MM.1S (cell line): ENCODE results near the gene VSX1.

Source experiments
- DNase-seq: peaks from one replicate; pipeline ENCODE4 v3.0.0-alpha.2; 2015
- H2AFZ ChIP-seq: fragments of 300-600 bp; sonication (generic); 2 replicates; pipeline ENCODE4 v1.6.0; 2016; ENCODE audit warnings: antibody characterized with exemption, low read length
- H3F3A ChIP-seq: fragments of 300-600 bp; sonication (generic); 2 replicates; pipeline ENCODE4 v1.6.1; 2016; ENCODE audit warnings: mild to moderate bottlenecking, antibody characterized with exemption, low read length, moderate library complexity, mixed read lengths; ENCODE audit not compliant: insufficient read depth
- H3K27ac ChIP-seq: fragments of 300-600 bp; sonication (generic); 2 replicates; pipeline ENCODE4 v1.5.1; 2016; ENCODE audit warnings: mild to moderate bottlenecking, low read length
- H3K27me3 ChIP-seq: fragments of 300-600 bp; sonication (generic); replicated peaks from 2 replicates; pipeline ENCODE4 v1.6.0; 2016; ENCODE audit warnings: low read length; ENCODE audit not compliant: insufficient read depth
- H3K36me3 ChIP-seq: fragments of 300-600 bp; sonication (generic); replicated peaks from 2 replicates; pipeline ENCODE4 v1.6.1; 2016; ENCODE audit warnings: mild to moderate bottlenecking, low read length, mixed read lengths; ENCODE audit not compliant: insufficient read depth
- H3K4me1 ChIP-seq: fragments of 300-600 bp; sonication (generic); 2 replicates; pipeline ENCODE4 v1.6.1; 2016; ENCODE audit warnings: low read length, mixed read lengths
- H3K4me2 ChIP-seq: fragments of 300-600 bp; sonication (generic); 2 replicates; pipeline ENCODE4 v1.6.0; 2016; ENCODE audit warnings: low read depth, low read length
- H3K4me3 ChIP-seq: fragments of 300-600 bp; sonication (generic); 2 replicates; pipeline ENCODE4 v1.5.1; 2016; ENCODE audit warnings: low read length, mixed read lengths
- H3K79me2 ChIP-seq: fragments of 300-600 bp; sonication (generic); 2 replicates; pipeline ENCODE4 v1.6.1; 2016; ENCODE audit warnings: mixed run types, low read length, mixed read lengths
- H3K9ac ChIP-seq: fragments of 300-600 bp; sonication (generic); 2 replicates; pipeline ENCODE4 v1.6.1; 2016; ENCODE audit warnings: low read length, mixed read lengths
- H3K9me2 ChIP-seq: fragments of 300-600 bp; sonication (generic); replicated peaks from 2 replicates; pipeline ENCODE4 v1.6.1; 2016; ENCODE audit warnings: mild to moderate bottlenecking, low read length, mixed read lengths; ENCODE audit not compliant: insufficient read depth
- H3K9me3 ChIP-seq: fragments of 300-600 bp; sonication (generic); replicated peaks from 2 replicates; pipeline ENCODE4 v1.6.1; 2016; ENCODE audit warnings: mild to moderate bottlenecking, low read length, mixed read lengths; ENCODE audit not compliant: insufficient read depth
- H4K20me1 ChIP-seq: fragments of 300-600 bp; sonication (generic); 2 replicates; pipeline ENCODE4 v1.6.1; 2016; ENCODE audit warnings: mild to moderate bottlenecking, low read length, moderate library complexity, mixed read lengths; ENCODE audit not compliant: insufficient read depth
- CTCF ChIP-seq: fragments of 300-600 bp; sonication (generic); IDR thresholded peaks from 2 replicates; pipeline ENCODE4 v1.5.1; 2016; ENCODE audit warnings: antibody characterized with exemption, low read length, mixed read lengths
- EZH2 ChIP-seq: fragments of 300-600 bp; sonication (generic); optimal IDR thresholded peaks from 2 replicates; pipeline ENCODE3; 2017; ENCODE audit warnings: low read depth, mild to moderate bottlenecking, antibody characterized with exemption, low read length, mixed read lengths
- EZH2phosphoT487 ChIP-seq: fragments of 300-600 bp; sonication (generic); IDR thresholded peaks from 2 replicates; pipeline ENCODE4 v1.6.1; 2018; ENCODE audit warnings: antibody characterized with exemption, low read length

VSX1 gene

DNA sequence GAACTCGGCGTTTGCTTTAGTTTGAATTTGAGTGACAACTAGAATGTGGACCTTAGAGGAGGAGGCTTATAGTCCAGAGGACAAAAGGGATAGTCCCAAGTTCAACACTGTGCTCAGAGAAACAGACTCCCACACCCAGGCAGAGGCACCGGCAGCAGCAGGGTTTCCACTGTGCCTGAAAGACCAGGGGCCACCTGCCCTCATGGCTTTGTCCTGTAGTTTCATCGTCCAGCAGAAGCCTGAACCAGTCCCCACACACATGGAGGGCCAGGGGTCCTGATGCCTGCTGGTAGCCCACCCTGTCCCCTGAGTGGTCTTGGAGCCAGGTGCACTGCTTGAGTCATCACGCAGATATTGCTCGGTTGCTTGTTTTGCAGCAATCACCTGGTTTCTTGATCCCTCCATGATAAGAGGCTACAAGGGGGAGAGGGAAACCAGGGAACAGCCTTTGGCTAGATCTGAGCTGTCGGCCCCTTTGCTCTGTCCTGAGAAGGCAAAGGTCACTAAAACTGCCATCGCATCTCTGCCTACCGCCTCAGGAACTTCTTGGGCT, 16.8 kb downstream of the VSX1 start:
- Histone ChIP-seq H3K27ac (no peak overlapping the region), H3K27me3 (no peaks in the 10 kb centered on the region), H3K4me3 (no peak overlapping the region), H3F3A (peaks cover 10% of the 10 kb centered on the region; the same call in 1 of the 2 replicates), H3K4me1 (peaks cover 31% of the 10 kb centered on the region), H2AFZ (peak overlapping the region; percentile 40; the same call in 1 of the 2 replicates), H4K20me1 (no peaks in the 10 kb centered on the region), H3K9me2 (no peaks in the 10 kb centered on the region), H3K79me2 (no peaks in the 10 kb centered on the region), H3K9me3 (no peaks in the 10 kb centered on the region), H3K36me3 (no peaks in the 10 kb centered on the region), H3K4me2 (peak overlapping the region; percentile 48), H3K9ac (no peak overlapping the region)
- no peak for TF ChIP-seq CTCF
- no peak for TF ChIP-seq EZH2
- no peak for TF ChIP-seq EZH2phosphoT487
- DNase-seq: no peak

GRCh38 chr20:25064561-25065071, 17.3 kb downstream of the VSX1 start:
- Histone ChIP-seq H3K9me2 (no peaks in the 10 kb centered on the region), H3K4me1 (peaks cover 34% of the 10 kb centered on the region), H3K9ac (no peak overlapping the region), H4K20me1 (no peaks in the 10 kb centered on the region), H3F3A (peaks cover 10% of the 10 kb centered on the region; the same call in 1 of the 2 replicates), H3K27me3 (no peaks in the 10 kb centered on the region), H3K4me3 (no peak overlapping the region), H2AFZ (no peak overlapping the region), H3K79me2 (no peaks in the 10 kb centered on the region), H3K27ac (no peak overlapping the region), H3K9me3 (no peaks in the 10 kb centered on the region), H3K4me2 (no peak overlapping the region), H3K36me3 (no peaks in the 10 kb centered on the region)
- no peak for DNase-seq
- no peak for TF ChIP-seq EZH2
- TF ChIP-seq CTCF: no peak
- TF ChIP-seq EZH2phosphoT487: no peak

DNA sequence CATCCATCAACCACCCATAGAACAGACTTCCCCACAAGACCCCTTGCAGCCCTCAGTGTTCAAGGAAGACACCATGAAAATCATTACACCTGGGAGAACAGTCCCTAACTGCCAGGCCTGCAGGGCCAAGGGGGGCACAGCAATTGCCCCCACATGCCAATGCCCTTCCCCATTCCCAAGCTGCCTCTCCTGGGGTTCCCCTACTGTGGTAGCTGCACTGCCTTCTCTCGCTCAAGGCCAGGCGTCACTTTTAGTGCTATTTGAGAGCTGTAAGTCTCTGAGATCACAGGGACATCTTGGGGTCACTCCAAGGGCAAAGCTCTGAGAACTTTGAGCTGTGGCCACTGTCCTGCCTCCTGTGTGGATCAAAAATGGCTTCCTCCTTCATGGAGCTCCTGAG, 18.0 kb downstream of the VSX1 start:
- Histone ChIP-seq H3K9ac (no peak overlapping the region), H3K36me3 (no peaks in the 10 kb centered on the region), H3K27ac (no peak overlapping the region), H3K9me3 (no peaks in the 10 kb centered on the region), H3K27me3 (no peaks in the 10 kb centered on the region), H3K79me2 (no peaks in the 10 kb centered on the region), H2AFZ (no peak overlapping the region), H4K20me1 (no peaks in the 10 kb centered on the region), H3K4me1 (peaks cover 34% of the 10 kb centered on the region), H3K4me3 (no peak overlapping the region), H3K9me2 (no peaks in the 10 kb centered on the region), H3K4me2 (no peak overlapping the region), H3F3A (peaks cover 13% of the 10 kb centered on the region; the same call in 1 of the 2 replicates)
- DNase-seq: no peak
- TF ChIP-seq EZH2phosphoT487: no peak
- TF ChIP-seq CTCF: no peak
- TF ChIP-seq EZH2: no peak
